ENCODE results near the gene ALKAL2. TPM values are rescaled to one million over a fixed set of nuclear protein-coding genes. Genes with fewer than 3 reads are reported as not detected.
A peak's percentile ranks its signal among the peaks of the same experiment; 100 is the strongest.

ALKAL2 gene
- total and polyA plus RNA-seq, 9 of the 15 experiments (the other 6 are each of a cell fraction or from before 2014, with no cell fraction given) = not detected

DNA sequence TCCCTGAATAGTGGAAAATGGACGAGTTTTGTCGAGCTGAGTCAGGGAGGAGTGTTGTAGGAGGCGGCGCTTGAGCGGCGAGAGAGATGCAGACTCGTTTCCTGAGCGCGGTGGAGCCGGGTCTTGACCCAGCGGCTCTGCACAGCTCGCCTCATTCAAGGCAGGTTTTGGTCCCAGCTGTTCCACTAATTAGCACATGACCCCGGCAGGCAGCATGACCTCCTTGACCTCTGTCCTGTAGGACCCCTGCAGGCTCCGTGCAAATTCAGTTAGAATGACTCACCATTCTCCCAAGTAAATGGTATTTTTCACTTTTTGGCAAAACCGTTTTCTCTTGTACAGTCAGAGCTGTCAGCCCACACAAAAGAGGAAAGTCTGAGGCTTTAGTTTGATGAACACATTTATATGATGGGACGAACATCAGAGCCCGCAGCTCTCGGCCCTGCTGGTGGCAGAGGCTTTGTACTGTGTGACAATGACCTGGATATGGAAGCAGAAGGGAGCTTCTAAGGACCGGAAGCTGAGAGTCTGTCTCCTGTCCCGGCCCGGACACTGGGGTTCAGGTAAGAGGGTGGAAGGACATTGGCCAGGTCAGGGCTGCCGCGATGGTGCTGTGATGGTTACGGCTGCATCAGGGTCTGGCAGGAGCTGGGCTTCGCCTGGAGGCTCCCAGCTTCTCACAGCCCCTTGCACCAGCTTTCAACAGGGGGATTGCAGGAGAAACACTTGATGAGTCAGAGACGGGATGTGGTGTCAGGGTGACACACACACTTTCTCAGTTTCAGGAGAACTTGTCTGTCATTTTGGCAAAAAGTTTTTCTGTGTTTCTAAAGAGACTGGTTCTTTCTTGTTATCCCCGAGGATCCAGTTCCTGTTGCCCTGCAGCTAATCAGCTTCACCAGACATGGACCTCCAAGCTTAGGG lies 29.9 kb upstream of the ALKAL2 start:
- Histone ChIP-seq H3K36me3 (ENCODE audit: control insufficient read depth, insufficient read depth, low read length) (no peaks in the 10 kb centered on the region), H3K27ac (ENCODE audit: extremely low read depth, low read depth, low read length) (no peak overlapping the region), H3K79me2 (ENCODE audit: control insufficient read depth, insufficient read depth, low read length) (no peaks in the 10 kb centered on the region), H3K4me2 (ENCODE audit: insufficient read depth, low read length) (0 out of 2 replicates have a peak overlapping the region, but pooled peaks have one; percentile 18), H2AFZ (ENCODE audit: low read depth, low read length) (no peak overlapping the region), H3K9me1 (ENCODE audit: control insufficient read depth, insufficient read depth, low read length) (no peaks in the 10 kb centered on the region), H4K20me1 (replicated peaks; ENCODE audit: control insufficient read depth, insufficient read depth, low read length) (no peaks in the 10 kb centered on the region), H3K9ac (ENCODE audit: insufficient read depth in 1 of 2, low read depth in 2 of 2, low read length in 2 of 2) (no peak overlapping the region), H3K27me3 (ENCODE audit: control insufficient read depth in 2 of 2, insufficient read depth in 2 of 2, low read length in 2 of 2) (peaks cover 17 to 56% of the 10 kb centered on the region in 2 experiments; a peak in 3 of 5 replicates), H3K4me3 (no peak overlapping the region), H3K9me3 (replicated peaks; ENCODE audit: control insufficient read depth, insufficient read depth, low read depth, low read length) (no peaks in the 10 kb centered on the region), H3K4me1 (replicated peaks in 1 of 2; ENCODE audit: control insufficient read depth in 2 of 2, insufficient read depth in 2 of 2, low read length in 2 of 2) (peaks cover 0 to 19% of the 10 kb centered on the region in 2 experiments; a peak in 1 of 5 replicates)
- CTCF ChIA-PET (ENCODE audit: low intra/inter-chr PET ratio) = no interaction called here
- WGBS (ENCODE audit: insufficient coverage, low coverage, missing lambda C conversion rate) = 3% methylated on average over 27 of the region's 27 CpGs
- POLR2A ChIA-PET = no interaction called here
- DNase-seq (ENCODE audit: extremely low read depth in 1 of 4, low spot score in 3 of 4) = peak in 1 of 4 experiments; percentile 14
- in situ Hi-C loops (cut with MboI) (no loop called here), intact Hi-C loops (cut with micrococcal nuclease) (no loop called here)
- FAIRE-seq = no peak
- no TSS peak for BruUV-seq (replicated peaks)
- peak; percentile 47 for ATAC-seq
- TF ChIP-seq BDP1 (IDR thresholded peaks at IDR 0.05; ENCODE audit: insufficient read depth, insufficient read length) (no peak), ZNF699 (CRISPR knock-in tag; IDR thresholded peaks at IDR 0.05; ENCODE audit: insufficient replicate concordance) (no peak), XRCC3 (IDR thresholded peaks at IDR 0.05) (no peak), TAF9B (IDR thresholded peaks at IDR 0.05; ENCODE audit: partially characterized antibody) (no peak), NR2C2 (CRISPR knock-in tag; IDR thresholded peaks at IDR 0.05) (no peak), NR2C2 (tag; IDR thresholded peaks at IDR 0.05) (peak; percentile 34; the same call in 1 of the 2 replicates), CBFA2T3 (IDR thresholded peaks at IDR 0.05) (no peak), RFX5 (IDR thresholded peaks at IDR 0.05; ENCODE audit: low read depth, low read length) (no peak), MCM7 (IDR thresholded peaks at IDR 0.05) (no peak), PHF20 (IDR thresholded peaks at IDR 0.05; ENCODE audit: partially characterized antibody) (no peak), HDAC2 (IDR thresholded peaks at IDR 0.05) (no peak), EZH2 (IDR thresholded peaks at IDR 0.05; ENCODE audit: borderline replicate concordance, low read depth, low read length) (no peak), ZNF57 (CRISPR knock-in tag; IDR thresholded peaks at IDR 0.05) (no peak), FOSL1 (tag; conservative IDR thresholded peaks at IDR 0.05) (peak; percentile 58), CREBBP (IDR thresholded peaks at IDR 0.05; ENCODE audit: low read depth, low read length) (no peak)
- TF ChIP-seq, protein P1, sequence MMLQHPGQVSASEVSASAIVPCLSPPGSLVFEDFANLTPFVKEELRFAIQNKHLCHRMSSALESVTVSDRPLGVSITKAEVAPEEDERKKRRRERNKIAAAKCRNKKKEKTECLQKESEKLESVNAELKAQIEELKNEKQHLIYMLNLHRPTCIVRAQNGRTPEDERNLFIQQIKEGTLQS (IDR thresholded peaks at IDR 0.05) = peak; percentile 47; the same call in 1 of the 2 replicates
- TF ChIP-seq, protein P1 (CRISPR knock-in tag; conservative IDR thresholded peaks at IDR 0.05) = no peak
- TF ChIP-seq, protein P2, sequence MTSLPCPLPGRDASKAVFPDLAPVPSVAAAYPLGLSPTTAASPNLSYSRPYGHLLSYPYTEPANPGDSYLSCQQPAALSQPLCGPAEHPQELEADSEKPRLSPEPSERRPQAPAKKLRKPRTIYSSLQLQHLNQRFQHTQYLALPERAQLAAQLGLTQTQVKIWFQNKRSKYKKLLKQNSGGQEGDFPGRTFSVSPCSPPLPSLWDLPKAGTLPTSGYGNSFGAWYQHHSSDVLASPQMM (CRISPR knock-in tag; IDR thresholded peaks at IDR 0.05) = no peak
- TF ChIP-seq, protein P3, sequence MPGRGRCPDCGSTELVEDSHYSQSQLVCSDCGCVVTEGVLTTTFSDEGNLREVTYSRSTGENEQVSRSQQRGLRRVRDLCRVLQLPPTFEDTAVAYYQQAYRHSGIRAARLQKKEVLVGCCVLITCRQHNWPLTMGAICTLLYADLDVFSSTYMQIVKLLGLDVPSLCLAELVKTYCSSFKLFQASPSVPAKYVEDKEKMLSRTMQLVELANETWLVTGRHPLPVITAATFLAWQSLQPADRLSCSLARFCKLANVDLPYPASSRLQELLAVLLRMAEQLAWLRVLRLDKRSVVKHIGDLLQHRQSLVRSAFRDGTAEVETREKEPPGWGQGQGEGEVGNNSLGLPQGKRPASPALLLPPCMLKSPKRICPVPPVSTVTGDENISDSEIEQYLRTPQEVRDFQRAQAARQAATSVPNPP (IDR thresholded peaks at IDR 0.05; ENCODE audit: borderline replicate concordance, insufficient read depth, insufficient read length) = no peak
- TF ChIP-seq, protein P4, sequence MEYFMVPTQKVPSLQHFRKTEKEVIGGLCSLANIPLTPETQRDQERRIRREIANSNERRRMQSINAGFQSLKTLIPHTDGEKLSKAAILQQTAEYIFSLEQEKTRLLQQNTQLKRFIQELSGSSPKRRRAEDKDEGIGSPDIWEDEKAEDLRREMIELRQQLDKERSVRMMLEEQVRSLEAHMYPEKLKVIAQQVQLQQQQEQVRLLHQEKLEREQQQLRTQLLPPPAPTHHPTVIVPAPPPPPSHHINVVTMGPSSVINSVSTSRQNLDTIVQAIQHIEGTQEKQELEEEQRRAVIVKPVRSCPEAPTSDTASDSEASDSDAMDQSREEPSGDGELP (CRISPR knock-in tag; IDR thresholded peaks at IDR 0.05; ENCODE audit: borderline replicate concordance) = 0 out of 2 replicates have a peak, but pooled peaks have one; percentile 26
